A549 treated with Hydrocortisone at 1 μM for 4 hours (cell line): Measurements from ENCODE around the gene BPIFB6. TPM values are rescaled to one million over a fixed set of nuclear protein-coding genes. Genes with fewer than 3 reads are reported as not detected.

Source experiments
- total RNA-seq: library from RNA; stranded (reverse); fragments of 200-300 nt; extraction: Qiagen RNA extraction; gene quantifications from 5 replicates; pipeline ENCODE4 v1.2.3, GENCODE V29; 2022

The BPIFB6 gene, protein sequence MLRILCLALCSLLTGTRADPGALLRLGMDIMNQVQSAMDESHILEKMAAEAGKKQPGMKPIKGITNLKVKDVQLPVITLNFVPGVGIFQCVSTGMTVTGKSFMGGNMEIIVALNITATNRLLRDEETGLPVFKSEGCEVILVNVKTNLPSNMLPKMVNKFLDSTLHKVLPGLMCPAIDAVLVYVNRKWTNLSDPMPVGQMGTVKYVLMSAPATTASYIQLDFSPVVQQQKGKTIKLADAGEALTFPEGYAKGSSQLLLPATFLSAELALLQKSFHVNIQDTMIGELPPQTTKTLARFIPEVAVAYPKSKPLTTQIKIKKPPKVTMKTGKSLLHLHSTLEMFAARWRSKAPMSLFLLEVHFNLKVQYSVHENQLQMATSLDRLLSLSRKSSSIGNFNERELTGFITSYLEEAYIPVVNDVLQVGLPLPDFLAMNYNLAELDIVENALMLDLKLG
- not detected in 5 replicates for total RNA-seq

DNA sequence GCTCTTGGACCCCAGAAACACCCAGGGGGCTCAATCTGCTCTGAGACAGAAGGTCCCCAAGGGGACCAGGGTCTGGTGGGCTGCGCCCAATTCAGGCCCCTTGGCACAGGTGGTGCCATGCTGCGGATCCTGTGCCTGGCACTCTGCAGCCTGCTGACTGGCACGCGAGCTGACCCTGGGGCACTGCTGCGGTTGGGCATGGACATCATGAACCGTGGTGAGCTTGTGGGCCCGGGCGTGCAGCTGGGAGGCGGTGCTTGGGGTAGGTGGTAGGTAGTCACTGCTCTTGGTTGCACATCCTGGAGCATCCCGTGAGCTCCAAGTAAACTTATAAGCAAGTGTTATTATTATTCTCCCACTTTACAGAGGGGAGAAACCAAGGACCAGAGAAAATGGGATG lies at the start of gene BPIFB6:
Gene BPIFB6, plus strand, starts transcription at position 118 of the 400 bp plus-strand sequence. Its CDS starts 0 bp downstream, at position 118.

GRCh38 chr20:33004141-33004751 lies 27.2 kb upstream of the BPIFB6 start, which contains the start of gene SUN5:
SUN5 (minus strand) TSS chr20:33004433; CDS start chr20:33004340, 93 bp downstream.

GRCh38 chr20:33007376-33008335 lies 23.8 kb upstream of the BPIFB6 start, which contains the start of gene BPIFB2:
BPIFB2 (plus strand) TSS chr20:33007704; CDS start chr20:33008575, 871 bp downstream.

GRCh38 chr20:33053291-33054106 lies 22.1 kb downstream of the BPIFB6 start, which contains the start of gene BPIFB3:
BPIFB3 (plus strand) TSS chr20:33053903; CDS start chr20:33055436, 1,533 bp downstream.

GRCh38 chr20:33079259-33079658 lies 47.8 kb downstream of the BPIFB6 start, which contains the start of gene BPIFB4:
BPIFB4 (plus strand) TSS chr20:33079643; CDS start chr20:33081527, 1,884 bp downstream.

Other genes starting within 250 kb of the BPIFB6 start
- 134 to 169 TPM (median 140 TPM) in 5 replicates for gene MAPRE1, start 211.7 kb upstream of the BPIFB6 start, total RNA-seq
- not detected in 5 replicates for gene EFCAB8, start 172.7 kb upstream of the BPIFB6 start, total RNA-seq
- gene SUN5, start 27.2 kb upstream of the BPIFB6 start, total RNA-seq: not detected in 5 replicates
- not detected in 5 replicates for gene BPIFB2, start 23.9 kb upstream of the BPIFB6 start, total RNA-seq
- not detected in 5 replicates for gene BPIFB3, start 22.3 kb downstream of the BPIFB6 start, total RNA-seq
- not detected in 5 replicates for gene BPIFB4, start 48.0 kb downstream of the BPIFB6 start, total RNA-seq
- gene BPIFA2, start 136.5 kb downstream of the BPIFB6 start, total RNA-seq: 0.08 to 0.12 TPM (median 0.09 TPM) in 3 of 5 replicates, not detected in the others
- gene BPIFA3, start 185.7 kb downstream of the BPIFB6 start, total RNA-seq: not detected in 5 replicates
- not detected in 5 replicates for gene BPIFA1, start 204.3 kb downstream of the BPIFB6 start, total RNA-seq